ENCODE results near the gene ZNF280A.
A peak's percentile ranks its signal among the peaks of the same experiment; 100 is the strongest.

Gene ZNF280A

GRCh38 chr22:22465782-22466181 lies 54.3 kb downstream of the ZNF280A start:
- no peak for DNase-seq

- no peak for DNase-seq
Measured at GRCh38 chr22:22465094-22465602, 54.9 kb downstream of the ZNF280A start.

- DNase-seq: no peak
Measured at GRCh38 chr22:22464541-22465054, 55.5 kb downstream of the ZNF280A start.

- peak; percentile 57 for DNase-seq
Measured at GRCh38 chr22:22463855-22464540, 56.1 kb downstream of the ZNF280A start.

Measured in fibroblast of skin of back (primary cell).